SK-N-SH (cell line): ENCODE measurements around the gene KDM2A. TPM values are rescaled to one million over a fixed set of nuclear protein-coding genes. Genes with fewer than 3 reads are reported as not detected.

ENCODE experiments used
- CTCF ChIA-PET: fragments of 300-600, 350-600 bp; formaldehyde crosslinking; extraction: SDS; loops from one replicate; lab custom pipeline; 2021; lab: Yijun Ruan, JAX
- POLR2A ChIA-PET: fragments of 350-600 bp; sonication (Branson Sonifier 250); formaldehyde crosslinking; extraction: SDS; loops from one replicate; lab custom pipeline; 2020; ENCODE audit warnings: antibody characterized with exemption, inconsistent platforms; lab: Yijun Ruan, JAX
- DNase-seq: peaks from one replicate; pipeline ENCODE4 v3.0.0; 2012
- H2AFZ ChIP-seq: fragments of 200-600 bp; sonication (generic); 2 replicates; pipeline ENCODE4 v1.8.1; 2016; ENCODE audit warnings: antibody characterized with exemption, mild to moderate bottlenecking, low read depth
- H3F3A ChIP-seq: fragments of 200-600 bp; sonication (generic); replicated peaks from 2 replicates; pipeline ENCODE3; 2016; ENCODE audit warnings: antibody characterized with exemption, mild to moderate bottlenecking; ENCODE audit not compliant: insufficient read depth
- H3K27ac ChIP-seq, 2 experiments: fragments of 200-500 bp in 1 of 2; fragments of 200-600 bp in 1 of 2; sonication (Bioruptor generic) in 1 of 2; sonication (generic), shearing (Covaris generic) in 1 of 2; 2 replicates each; pipeline versions ENCODE4 v1.5.1 to v1.6.1; 2014 to 2016; ENCODE audit warnings: low read depth in 2 of 2, inconsistent platforms in 1 of 2, low read length in 1 of 2, mild to moderate bottlenecking in 1 of 2, mixed read lengths in 1 of 2
- H3K27me3 ChIP-seq: fragments of 200-600 bp; sonication (generic), shearing (Covaris generic); 2 replicates; pipeline ENCODE4 v1.6.1; 2016; ENCODE audit warnings: mixed run types; ENCODE audit not compliant: insufficient read depth
- H3K36me3 ChIP-seq, 2 experiments: fragments of 200-500 bp in 1 of 2; fragments of 200-600 bp in 1 of 2; sonication (Bioruptor generic) in 1 of 2; sonication (generic) in 1 of 2; replicated peaks in 1 of 2; 2 replicates each; pipeline versions ENCODE3 to v1.5.1; 2014 to 2016; ENCODE audit warnings: low read length in 1 of 2, mild to moderate bottlenecking in 1 of 2; ENCODE audit not compliant: insufficient read depth in 2 of 2, control insufficient read depth in 1 of 2
- H3K4me1 ChIP-seq, 2 experiments: fragments of 200-500 bp in 1 of 2; fragments of 200-600 bp in 1 of 2; sonication (Bioruptor generic) in 1 of 2; sonication (generic), shearing (Covaris generic) in 1 of 2; 2 replicates each; pipeline versions ENCODE4 v1.5.1 to v1.6.1; 2014 to 2016; ENCODE audit warnings: low read depth in 1 of 2, low read length in 1 of 2, mixed run types in 1 of 2; ENCODE audit not compliant: insufficient read depth in 2 of 2, control insufficient read depth in 1 of 2
- H3K4me2 ChIP-seq: fragments of 200-600 bp; sonication (generic), shearing (Covaris generic); 2 replicates; pipeline ENCODE4 v1.6.1; 2017; ENCODE audit warnings: mixed run types
- H3K4me3 ChIP-seq, 2 experiments: fragments of 200-500 bp in 1 of 2; fragments of 200-600 bp in 1 of 2; sonication (Bioruptor generic) in 1 of 2; sonication (generic), shearing (Covaris generic) in 1 of 2; 2 replicates each; pipeline versions ENCODE4 v1.5.1 to v1.8.1; 2014 to 2016; ENCODE audit warnings: low read depth in 2 of 2, inconsistent platforms in 1 of 2, low read length in 1 of 2, mild to moderate bottlenecking in 1 of 2, mixed read lengths in 1 of 2, moderate library complexity in 1 of 2
- H3K79me2 ChIP-seq: fragments of 200-600 bp; sonication (generic); 2 replicates; pipeline ENCODE4 v1.8.1; 2017; ENCODE audit warnings: mild to moderate bottlenecking; ENCODE audit not compliant: insufficient read depth
- H3K9ac ChIP-seq: fragments of 200-600 bp; sonication (generic); 2 replicates; pipeline ENCODE4 v1.6.1; 2017; ENCODE audit warnings: mixed run types
- H3K9me2 ChIP-seq: fragments of 200-600 bp; sonication (generic); 2 replicates; pipeline ENCODE4 v1.6.1; 2017; ENCODE audit warnings: mixed run types
- H3K9me3 ChIP-seq: fragments of 200-600 bp; sonication (generic); 2 replicates; pipeline ENCODE4 v1.6.1; 2017; ENCODE audit warnings: mixed run types, mild to moderate bottlenecking, moderate library complexity
- H4K20me1 ChIP-seq: fragments of 200-600 bp; sonication (generic); 2 replicates; pipeline ENCODE4 v1.6.1; 2017; ENCODE audit warnings: mild to moderate bottlenecking, mixed run types; ENCODE audit not compliant: insufficient read depth
- CHD2 ChIP-seq: fragments of 150-350 bp; IDR thresholded peaks from 2 replicates; pipeline ENCODE4 v1.6.1; 2018; ENCODE audit warnings: low read length; ENCODE audit not compliant: partially characterized antibody
- EP300 ChIP-seq, 2 experiments: IDR thresholded peaks; 2 replicates each; pipeline versions ENCODE4 v1.4.0 to v1.6.1; 2012; ENCODE audit warnings: borderline replicate concordance in 1 of 2, low read depth in 1 of 2, low read length in 1 of 2
- FOSL2 ChIP-seq: IDR thresholded peaks from 2 replicates; pipeline ENCODE4 v1.4.0; 2012; ENCODE audit warnings: low read depth, mild to moderate bottlenecking, moderate library complexity, borderline replicate concordance
- FOXM1 ChIP-seq: IDR thresholded peaks from 2 replicates; pipeline ENCODE4 v1.4.0; 2012; ENCODE audit warnings: low read depth, mild to moderate bottlenecking
- GABPA ChIP-seq: IDR thresholded peaks from 2 replicates; pipeline ENCODE4 v1.4.0; 2012; ENCODE audit warnings: low read depth, mild to moderate bottlenecking
- GATA2 ChIP-seq: sonication (generic); formaldehyde crosslinking; IDR thresholded peaks from 2 replicates; pipeline ENCODE4 v1.5.0; 2020; ENCODE audit warnings: mild to moderate bottlenecking, missing genetic modification reagents
- IRF3 ChIP-seq: fragments of 150-350 bp; IDR thresholded peaks from 2 replicates; pipeline ENCODE4 v1.6.1; 2016; ENCODE audit warnings: mild to moderate bottlenecking, low read depth, low read length
- MXI1 ChIP-seq: IDR thresholded peaks from 2 replicates; pipeline ENCODE4 v1.6.1; 2012; ENCODE audit warnings: mild to moderate bottlenecking, low read depth, low read length, improper control_type of control experiment
- NFIC ChIP-seq: IDR thresholded peaks from 2 replicates; pipeline ENCODE4 v1.4.0; 2012; ENCODE audit warnings: borderline replicate concordance
- PBX3 ChIP-seq: IDR thresholded peaks from 2 replicates; pipeline ENCODE4; 2012
- POLR2AphosphoS5 ChIP-seq: IDR thresholded peaks from 2 replicates; pipeline ENCODE4 v1.6.1; 2012; ENCODE audit warnings: low read depth, low read length
- RAD21 ChIP-seq: IDR thresholded peaks from 2 replicates; pipeline ENCODE4 v1.6.1; 2012; ENCODE audit warnings: mild to moderate bottlenecking, low read length
- RCOR1 ChIP-seq: fragments of 150-350 bp; IDR thresholded peaks from 2 replicates; pipeline ENCODE4 v1.6.1; 2017; ENCODE audit warnings: antibody characterized with exemption, low read length
- RFX5 ChIP-seq: IDR thresholded peaks from 2 replicates; pipeline ENCODE4 v1.6.1; 2012; ENCODE audit warnings: mild to moderate bottlenecking, improper control_type of control experiment, low read length
- SMC3 ChIP-seq: IDR thresholded peaks from 2 replicates; pipeline ENCODE4 v1.6.1; 2012; ENCODE audit warnings: low read depth, low read length, improper control_type of control experiment
- TCF12 ChIP-seq: IDR thresholded peaks from 2 replicates; pipeline ENCODE4 v1.4.0; 2012
- USF1 ChIP-seq: IDR thresholded peaks from 2 replicates; pipeline ENCODE4 v1.4.0; 2012; ENCODE audit warnings: low read depth, borderline replicate concordance
- YY1 ChIP-seq: IDR thresholded peaks from 2 replicates; pipeline ENCODE4 v1.4.0; 2012; ENCODE audit warnings: low read depth, mild to moderate bottlenecking
- WGBS: methylation state at CpG from one replicate; pipeline ENCODE4 v1.1.6; 2017; ENCODE audit warnings: low lambda C conversion rate; 5-methylcytosine and 5-hydroxymethylcytosine counted together
- polyA plus RNA-seq, 3 experiments: library from polyadenylated mRNA; depleted of rRNA; stranded (reverse); fragments of >200 nt; gene quantifications; 2 replicates each; pipeline ENCODE4 v1.2.3, GENCODE V29; 2012
- TF ChIP-seq, protein P1 (sequence below): IDR thresholded peaks from 2 replicates; pipeline ENCODE4 v1.4.0; 2012; ENCODE audit warnings: low read depth
- TF ChIP-seq, protein P2 (sequence below): IDR thresholded peaks from 2 replicates; pipeline ENCODE4 v1.4.0; 2012; ENCODE audit warnings: low read depth, borderline replicate concordance

KDM2A gene
- polyA plus RNA-seq, 1 of the 3 experiments (the other 2 are of a cell fraction) = 28.4 TPM

DNA sequence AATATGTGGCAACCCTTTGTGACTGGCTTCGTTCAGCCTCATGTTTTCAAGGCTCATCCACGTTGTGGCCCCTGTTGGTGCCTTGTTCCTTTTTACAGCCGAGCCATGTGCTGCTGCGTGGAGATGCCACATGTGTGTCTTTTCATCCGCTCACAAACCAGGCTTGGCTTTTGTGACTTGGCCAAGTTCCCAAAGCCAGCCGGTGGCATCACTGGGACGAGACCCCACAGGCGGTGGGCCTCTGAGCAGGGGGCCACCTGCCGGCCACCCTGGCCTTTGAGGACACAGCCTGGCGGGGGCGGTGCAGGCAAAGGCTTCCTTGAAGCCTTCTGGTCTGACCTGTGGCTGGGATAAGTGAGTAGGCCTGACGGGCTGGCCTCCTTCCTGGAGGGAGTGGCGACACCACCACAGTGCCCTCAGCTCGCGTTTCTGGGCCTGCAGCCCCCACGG, 157.7 kb downstream of the KDM2A start:
- no peak overlapping the region; a peak in 1 of 4 replicates for H3K27ac ChIP-seq
- no peak overlapping the region for H3K4me3 ChIP-seq
- H3K36me3 ChIP-seq = peaks cover 0 to 34% of the 10 kb centered on the region in 2 experiments
- no peaks in the 10 kb centered on the region for H3K9me2 ChIP-seq
- TF ChIP-seq TCF12 (no peak), RAD21 (no peak), IRF3 (no peak), RFX5 (no peak), EP300 (IDR thresholded peaks at IDR 0.05; ENCODE audit: borderline replicate concordance in 1 of 2, low read depth in 1 of 2, low read length in 1 of 2) (no peak), RCOR1 (no peak), NFIC (no peak), PBX3 (no peak), GATA2 (CRISPR knock-in tag) (no peak), CHD2 (no peak)
- TF ChIP-seq, protein P1, sequence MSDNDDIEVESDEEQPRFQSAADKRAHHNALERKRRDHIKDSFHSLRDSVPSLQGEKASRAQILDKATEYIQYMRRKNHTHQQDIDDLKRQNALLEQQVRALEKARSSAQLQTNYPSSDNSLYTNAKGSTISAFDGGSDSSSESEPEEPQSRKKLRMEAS = no peak
- TF ChIP-seq, all 33 proteins: peak for 0
- 90% methylated on average over 8 of the region's 16 CpGs for WGBS
- H3K4me1 ChIP-seq = peaks cover 0 to 6% of the 10 kb centered on the region in 2 experiments; a peak in 2 of 4 replicates
- DNase-seq = no peak
- no peaks in the 10 kb centered on the region for H3F3A ChIP-seq
- ChIA-PET POLR2A (no interaction called here), CTCF (interaction anchor here (2.7 kb wide), 1 partner anchor 10 kb away, joined by 11 read pairs; the partner anchor contains the start of gene GRK2)
- peaks cover 27% of the 10 kb centered on the region for H3K79me2 ChIP-seq
- H2AFZ ChIP-seq = no peak overlapping the region
- peaks cover 28% of the 10 kb centered on the region for H4K20me1 ChIP-seq
- no peaks in the 10 kb centered on the region for H3K27me3 ChIP-seq
- H3K9me3 ChIP-seq = no peaks in the 10 kb centered on the region
- H3K9ac ChIP-seq = no peak overlapping the region
- no peak overlapping the region for H3K4me2 ChIP-seq

- Histone ChIP-seq H3K79me2 (peaks cover 22% of the 10 kb centered on the region), H3F3A (no peaks in the 10 kb centered on the region), H3K36me3 (peaks cover 0 to 35% of the 10 kb centered on the region in 2 experiments), H3K4me3 (no peak overlapping the region), H2AFZ (no peak overlapping the region), H3K9me2 (no peaks in the 10 kb centered on the region), H3K9ac (no peak overlapping the region), H4K20me1 (peaks cover 22% of the 10 kb centered on the region; the same call in 1 of the 2 replicates), H3K9me3 (no peaks in the 10 kb centered on the region), H3K27ac (no peak overlapping the region; a peak in 1 of 4 replicates), H3K4me2 (no peak overlapping the region), H3K27me3 (no peaks in the 10 kb centered on the region), H3K4me1 (peaks cover 0 to 6% of the 10 kb centered on the region in 2 experiments; a peak in 2 of 4 replicates)
- ChIA-PET CTCF (interaction anchor here (2.7 to 3.9 kb wide), 3 partner anchors 10 to 40 kb away, joined by 11 to 20 read pairs (median 12); partner anchors contain the start of gene GRK2), POLR2A (interaction anchor here (1.2 kb wide), 1 partner anchor 13 kb away, joined by 3 read pairs; no protein-coding TSS in a partner anchor)
- no peak for DNase-seq
- 85% methylated on average over 10 of the region's 24 CpGs for WGBS
- TF ChIP-seq USF1 (no peak), FOXM1 (no peak), MXI1 (no peak), PBX3 (no peak), RFX5 (no peak), NFIC (no peak), POLR2AphosphoS5 (no peak), SMC3 (no peak), TCF12 (no peak), FOSL2 (no peak), GABPA (no peak), YY1 (no peak)
- TF ChIP-seq, protein P2, sequence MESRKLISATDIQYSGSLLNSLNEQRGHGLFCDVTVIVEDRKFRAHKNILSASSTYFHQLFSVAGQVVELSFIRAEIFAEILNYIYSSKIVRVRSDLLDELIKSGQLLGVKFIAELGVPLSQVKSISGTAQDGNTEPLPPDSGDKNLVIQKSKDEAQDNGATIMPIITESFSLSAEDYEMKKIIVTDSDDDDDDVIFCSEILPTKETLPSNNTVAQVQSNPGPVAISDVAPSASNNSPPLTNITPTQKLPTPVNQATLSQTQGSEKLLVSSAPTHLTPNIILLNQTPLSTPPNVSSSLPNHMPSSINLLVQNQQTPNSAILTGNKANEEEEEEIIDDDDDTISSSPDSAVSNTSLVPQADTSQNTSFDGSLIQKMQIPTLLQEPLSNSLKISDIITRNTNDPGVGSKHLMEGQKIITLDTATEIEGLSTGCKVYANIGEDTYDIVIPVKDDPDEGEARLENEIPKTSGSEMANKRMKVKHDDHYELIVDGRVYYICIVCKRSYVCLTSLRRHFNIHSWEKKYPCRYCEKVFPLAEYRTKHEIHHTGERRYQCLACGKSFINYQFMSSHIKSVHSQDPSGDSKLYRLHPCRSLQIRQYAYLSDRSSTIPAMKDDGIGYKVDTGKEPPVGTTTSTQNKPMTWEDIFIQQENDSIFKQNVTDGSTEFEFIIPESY = no peak
Observed at GRCh38 chr11:67277231-67277961, 158.3 kb downstream of the KDM2A start.
